ENCODE measurements around the gene KCNV2. TPM values are rescaled to one million over a fixed set of nuclear protein-coding genes. Genes with fewer than 3 reads are reported as not detected.

Gene KCNV2
- total and polyA plus RNA-seq, 4 donors, result 0.10 TPM; not detected in 3

GRCh38 chr9:2700398-2700797 lies 16.9 kb upstream of the KCNV2 start:
- H3K9ac ChIP-seq (ENCODE audit: low read depth in 1 of 2, low read length in 2 of 2), result no peak overlapping the region
- TF ChIP-seq YY1 (IDR thresholded peaks at IDR 0.05) (no peak), GABPA (IDR thresholded peaks at IDR 0.05 in 1 of 2, conservative IDR thresholded peaks at IDR 0.05 in 1 of 2) (no peak), REST (IDR thresholded peaks at IDR 0.05) (no peak), HNF4A (conservative IDR thresholded peaks at IDR 0.05) (no peak), MAX (IDR thresholded peaks at IDR 0.05) (no peak), HNF4G (IDR thresholded peaks at IDR 0.05) (no peak), FOXA1 (IDR thresholded peaks at IDR 0.05) (no peak), RXRA (IDR thresholded peaks at IDR 0.05) (no peak)
- no peak overlapping the region for H3K27ac ChIP-seq (ENCODE audit: low read depth in 1 of 2, low read length in 2 of 2)
- H3K4me3 ChIP-seq (ENCODE audit: low read depth in 1 of 3, low read length in 3 of 3), result no peak overlapping the region
- no peaks in the 10 kb centered on the region for H3K4me1 ChIP-seq (ENCODE audit: control insufficient read depth in 4 of 4, insufficient read depth in 4 of 4, low read length in 3 of 4)
- no peaks in the 10 kb centered on the region for H3K36me3 ChIP-seq (ENCODE audit: control insufficient read depth in 4 of 4, insufficient read depth in 3 of 4, low read depth in 1 of 4, low read length in 3 of 4)
- WGBS, result 87% methylated on average over 6 of the region's 6 CpGs
- DNase-seq (ENCODE audit: low spot score), result no peak
- no peaks in the 10 kb centered on the region for H3K9me3 ChIP-seq (ENCODE audit: control insufficient read depth in 4 of 4, low read length in 3 of 4)
- H3K27me3 ChIP-seq (ENCODE audit: control insufficient read depth in 4 of 4, insufficient read depth in 4 of 4, low read length in 3 of 4), result no peaks in the 10 kb centered on the region

GRCh38 chr9:2700909-2701550 lies 16.3 kb upstream of the KCNV2 start:
- WGBS, result 89% methylated on average over 10 of the region's 10 CpGs
- Histone ChIP-seq H3K9me3 (ENCODE audit: control insufficient read depth in 4 of 4, low read length in 3 of 4) (no peaks in the 10 kb centered on the region), H3K4me1 (ENCODE audit: control insufficient read depth in 4 of 4, insufficient read depth in 4 of 4, low read length in 3 of 4) (no peaks in the 10 kb centered on the region), H3K4me3 (ENCODE audit: low read depth in 1 of 3, low read length in 3 of 3) (no peak overlapping the region), H3K27me3 (ENCODE audit: control insufficient read depth in 4 of 4, insufficient read depth in 4 of 4, low read length in 3 of 4) (no peaks in the 10 kb centered on the region), H3K27ac (ENCODE audit: low read depth in 1 of 2, low read length in 2 of 2) (no peak overlapping the region), H3K36me3 (ENCODE audit: control insufficient read depth in 4 of 4, insufficient read depth in 3 of 4, low read depth in 1 of 4, low read length in 3 of 4) (no peaks in the 10 kb centered on the region), H3K9ac (ENCODE audit: low read depth in 1 of 2, low read length in 2 of 2) (no peak overlapping the region)
- TF ChIP-seq YY1 (IDR thresholded peaks at IDR 0.05) (no peak), EGR1 (IDR thresholded peaks at IDR 0.05; ENCODE audit: low read depth in 2 of 2) (no peak), RXRA (IDR thresholded peaks at IDR 0.05) (no peak), REST (IDR thresholded peaks at IDR 0.05) (no peak), FOXA1 (IDR thresholded peaks at IDR 0.05) (no peak), JUND (IDR thresholded peaks at IDR 0.05) (no peak)
- DNase-seq (ENCODE audit: low spot score), result no peak

All from liver (tissue), 9 donors.